ENCODE results near the gene STARD13.

STARD13 gene

DNA sequence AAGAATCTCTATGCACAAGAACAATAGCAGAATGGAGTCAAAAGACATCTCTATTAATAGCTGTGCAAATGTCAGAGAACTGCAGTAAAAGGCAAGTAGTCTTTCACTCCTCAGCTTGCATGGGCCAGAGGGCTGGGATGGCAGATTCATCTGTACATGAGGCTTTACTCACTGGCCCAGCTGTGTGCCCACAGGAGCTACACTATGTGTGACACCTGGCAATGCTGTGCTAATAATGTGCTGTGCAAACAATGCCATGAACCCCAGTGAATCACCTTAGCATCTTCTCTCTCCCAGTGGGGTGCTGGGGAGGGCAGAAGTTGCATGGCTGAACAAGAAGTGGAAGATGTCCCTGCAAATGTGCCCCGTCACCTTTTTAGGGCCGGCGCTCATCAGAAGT lies 196.2 kb downstream of the STARD13 start:
- Mint-ChIP-seq H3K9me3 (no peaks in the 10 kb centered on the region), H3K27me3 (peaks cover 22% of the 10 kb centered on the region), H3K4me1 (ENCODE audit: low read depth) (peaks cover 7% of the 10 kb centered on the region), H3K27ac (no peak overlapping the region), H3K4me3 (no peak overlapping the region), H3K36me3 (ENCODE audit: low read depth) (no peaks in the 10 kb centered on the region)
- DNase-seq = no peak

DNA sequence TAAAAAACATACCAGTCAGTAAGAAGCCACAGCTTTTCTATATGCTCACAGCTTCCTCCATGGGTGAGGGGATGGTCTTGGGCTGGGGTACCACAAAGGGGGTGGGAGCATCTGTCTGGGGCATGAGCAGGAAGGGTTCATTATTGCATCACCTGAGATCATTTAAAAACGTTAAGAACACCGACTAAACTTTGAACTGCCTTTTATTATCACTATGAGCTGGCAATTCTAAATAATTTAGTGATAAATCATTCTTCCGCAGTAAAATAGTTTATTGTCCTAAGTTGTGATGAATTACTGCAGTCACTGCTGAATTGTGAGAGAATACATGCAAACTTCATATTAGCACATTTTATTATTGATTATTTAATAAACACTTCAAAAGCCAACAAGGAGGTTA lies 197.8 kb downstream of the STARD13 start:
- Mint-ChIP-seq H3K27ac (no peak overlapping the region), H3K36me3 (ENCODE audit: low read depth) (no peaks in the 10 kb centered on the region), H3K9me3 (no peaks in the 10 kb centered on the region), H3K27me3 (peaks cover 25% of the 10 kb centered on the region), H3K4me1 (ENCODE audit: low read depth) (peaks cover 7% of the 10 kb centered on the region), H3K4me3 (no peak overlapping the region)
- no peak for DNase-seq

GRCh38 chr13:33087091-33087490 lies 198.5 kb downstream of the STARD13 start:
- no peaks in the 10 kb centered on the region for H3K9me3 Mint-ChIP-seq
- H3K4me3 Mint-ChIP-seq = no peak overlapping the region
- no peak overlapping the region for H3K27ac Mint-ChIP-seq
- H3K4me1 Mint-ChIP-seq (ENCODE audit: low read depth) = peaks cover 7% of the 10 kb centered on the region
- no peak for DNase-seq
- H3K27me3 Mint-ChIP-seq = peaks cover 30% of the 10 kb centered on the region
- H3K36me3 Mint-ChIP-seq (ENCODE audit: low read depth) = no peaks in the 10 kb centered on the region

DNA sequence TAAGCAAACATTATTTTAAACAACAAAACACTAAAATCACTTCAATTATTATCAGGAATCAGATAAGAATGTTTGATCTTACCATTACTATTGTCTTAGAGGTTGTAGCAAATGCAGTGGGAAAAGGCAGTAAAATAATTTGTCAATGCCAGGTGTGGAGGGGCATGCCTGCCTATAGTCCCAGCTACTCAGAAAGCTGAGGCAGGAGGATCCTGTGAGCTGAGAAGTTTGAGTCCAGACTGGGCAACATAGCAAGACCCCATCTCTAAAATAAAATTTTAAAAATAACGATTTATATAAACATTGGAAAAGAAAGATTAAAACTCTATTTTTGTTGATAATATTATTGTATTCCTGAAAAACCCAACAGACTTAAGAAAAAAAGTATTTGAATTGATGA lies 202.5 kb downstream of the STARD13 start:
- Mint-ChIP-seq H3K9me3 (no peaks in the 10 kb centered on the region), H3K4me1 (ENCODE audit: low read depth) (peaks cover 7% of the 10 kb centered on the region), H3K36me3 (ENCODE audit: low read depth) (no peaks in the 10 kb centered on the region), H3K27ac (no peak overlapping the region), H3K27me3 (peaks cover 49% of the 10 kb centered on the region), H3K4me3 (no peak overlapping the region)
- DNase-seq = no peak

- no peaks in the 10 kb centered on the region for H3K9me3 Mint-ChIP-seq
- no peaks in the 10 kb centered on the region for H3K36me3 Mint-ChIP-seq (ENCODE audit: low read depth)
- H3K4me3 Mint-ChIP-seq = no peak overlapping the region
- H3K27me3 Mint-ChIP-seq = peaks cover 38% of the 10 kb centered on the region
- no peak overlapping the region for H3K27ac Mint-ChIP-seq
- no peak for DNase-seq
- H3K4me1 Mint-ChIP-seq (ENCODE audit: low read depth) = peaks cover 7% of the 10 kb centered on the region
Measured at GRCh38 chr13:33081666-33082065, 203.9 kb downstream of the STARD13 start.

GRCh38 chr13:33080972-33081590 lies 204.5 kb downstream of the STARD13 start:
- no peaks in the 10 kb centered on the region for H3K9me3 Mint-ChIP-seq
- no peak overlapping the region for H3K4me3 Mint-ChIP-seq
- H3K27ac Mint-ChIP-seq = no peak overlapping the region
- peaks cover 32% of the 10 kb centered on the region for H3K27me3 Mint-ChIP-seq
- DNase-seq = no peak
- H3K36me3 Mint-ChIP-seq (ENCODE audit: low read depth) = no peaks in the 10 kb centered on the region
- peaks cover 2% of the 10 kb centered on the region for H3K4me1 Mint-ChIP-seq (ENCODE audit: low read depth)

DNA sequence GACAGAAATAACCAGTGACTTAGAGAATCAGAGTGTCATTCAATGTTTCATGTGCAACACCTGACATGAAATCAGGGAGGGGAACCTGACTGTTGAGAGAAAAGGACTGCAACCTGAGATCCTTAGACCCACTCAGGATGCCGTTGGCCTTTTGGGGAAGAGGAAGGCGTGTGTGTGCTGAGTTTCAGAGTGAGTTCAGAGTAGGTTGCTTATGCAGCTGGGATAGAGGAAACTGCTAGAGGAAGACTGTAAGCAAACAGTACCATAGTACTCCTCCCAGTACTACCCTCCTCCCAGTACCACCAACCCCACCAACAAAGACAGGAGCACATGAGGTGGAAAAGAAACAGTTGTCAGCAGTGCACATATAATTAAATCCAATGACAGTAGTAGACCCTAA lies 205.6 kb downstream of the STARD13 start:
- Mint-ChIP-seq H3K36me3 (ENCODE audit: low read depth) (no peaks in the 10 kb centered on the region), H3K27me3 (peaks cover 30% of the 10 kb centered on the region), H3K27ac (no peak overlapping the region), H3K4me3 (no peak overlapping the region), H3K9me3 (no peaks in the 10 kb centered on the region), H3K4me1 (ENCODE audit: low read depth) (no peaks in the 10 kb centered on the region)
- DNase-seq = no peak

GRCh38 chr13:33078263-33078662 lies 207.3 kb downstream of the STARD13 start:
- Mint-ChIP-seq H3K36me3 (ENCODE audit: low read depth) (no peaks in the 10 kb centered on the region), H3K4me1 (ENCODE audit: low read depth) (no peaks in the 10 kb centered on the region), H3K27ac (no peak overlapping the region), H3K9me3 (no peaks in the 10 kb centered on the region), H3K27me3 (peaks cover 30% of the 10 kb centered on the region), H3K4me3 (no peak overlapping the region)
- no peak for DNase-seq

DNA sequence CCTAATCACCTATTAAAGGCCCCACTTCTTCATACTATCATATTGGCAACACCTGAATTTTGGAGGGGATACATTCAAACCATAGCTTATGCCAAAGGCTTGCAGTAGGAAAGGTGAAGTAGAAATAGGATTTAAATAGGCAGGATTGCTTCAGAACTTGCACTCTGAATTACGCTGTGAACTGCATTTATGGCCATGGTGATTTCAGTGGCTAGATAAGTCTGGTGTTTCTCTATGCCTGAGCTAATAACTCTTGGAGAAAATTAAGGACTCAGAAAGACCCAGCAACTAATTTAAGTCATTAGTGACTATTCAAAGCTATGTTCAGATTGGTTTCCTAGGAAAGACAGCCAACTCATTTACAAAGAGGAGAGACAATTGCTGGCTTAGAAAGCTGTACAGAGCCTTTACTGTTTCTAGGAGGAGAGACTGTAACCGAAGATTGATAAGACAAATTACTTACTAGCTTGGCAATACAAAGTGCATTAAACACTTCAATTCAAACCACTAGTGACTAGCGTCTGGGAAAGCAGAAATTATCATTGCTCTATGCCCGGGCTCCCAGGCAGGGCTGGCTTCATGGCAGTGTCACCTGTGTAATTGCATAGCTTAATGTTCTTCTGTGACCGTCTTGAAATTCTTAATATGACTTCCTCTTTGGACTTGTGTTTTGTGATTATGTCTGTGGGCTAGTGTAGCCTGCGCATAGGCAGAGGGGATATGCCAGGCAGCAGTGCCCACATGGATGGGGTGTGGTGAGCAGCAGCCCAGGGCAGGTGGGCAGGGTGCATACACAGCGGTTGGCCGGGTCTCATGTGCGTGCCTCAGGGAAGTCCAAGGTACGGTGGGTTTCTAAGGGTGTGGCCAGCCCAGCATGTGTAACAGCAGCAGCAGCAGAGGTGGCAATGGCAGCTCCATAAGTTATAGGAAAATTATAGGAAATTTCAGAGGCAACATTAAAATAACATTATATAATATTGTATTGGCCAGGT lies 209.3 kb downstream of the STARD13 start:
- no peaks in the 10 kb centered on the region for H3K36me3 Mint-ChIP-seq (ENCODE audit: low read depth)
- H3K27ac Mint-ChIP-seq = no peak overlapping the region
- H3K4me1 Mint-ChIP-seq (ENCODE audit: low read depth) = no peaks in the 10 kb centered on the region
- H3K9me3 Mint-ChIP-seq = no peaks in the 10 kb centered on the region
- H3K4me3 Mint-ChIP-seq = no peak overlapping the region
- H3K27me3 Mint-ChIP-seq = peaks cover 18% of the 10 kb centered on the region
- DNase-seq = no peak

GRCh38 chr13:33073338-33073737 lies 212.2 kb downstream of the STARD13 start:
- H3K27ac Mint-ChIP-seq = no peak overlapping the region
- H3K36me3 Mint-ChIP-seq (ENCODE audit: low read depth) = no peaks in the 10 kb centered on the region
- H3K27me3 Mint-ChIP-seq = peaks cover under 1% of the 10 kb centered on the region
- no peak overlapping the region for H3K4me3 Mint-ChIP-seq
- no peak for DNase-seq
- H3K4me1 Mint-ChIP-seq (ENCODE audit: low read depth) = no peaks in the 10 kb centered on the region
- H3K9me3 Mint-ChIP-seq = no peaks in the 10 kb centered on the region

- no peak overlapping the region for H3K4me3 Mint-ChIP-seq
- H3K9me3 Mint-ChIP-seq = no peaks in the 10 kb centered on the region
- no peak overlapping the region for H3K27ac Mint-ChIP-seq
- DNase-seq = no peak
- no peaks in the 10 kb centered on the region for H3K4me1 Mint-ChIP-seq (ENCODE audit: low read depth)
- no peaks in the 10 kb centered on the region for H3K27me3 Mint-ChIP-seq
- H3K36me3 Mint-ChIP-seq (ENCODE audit: low read depth) = no peaks in the 10 kb centered on the region
Measured at GRCh38 chr13:33072759-33073158, 212.8 kb downstream of the STARD13 start.

DNA sequence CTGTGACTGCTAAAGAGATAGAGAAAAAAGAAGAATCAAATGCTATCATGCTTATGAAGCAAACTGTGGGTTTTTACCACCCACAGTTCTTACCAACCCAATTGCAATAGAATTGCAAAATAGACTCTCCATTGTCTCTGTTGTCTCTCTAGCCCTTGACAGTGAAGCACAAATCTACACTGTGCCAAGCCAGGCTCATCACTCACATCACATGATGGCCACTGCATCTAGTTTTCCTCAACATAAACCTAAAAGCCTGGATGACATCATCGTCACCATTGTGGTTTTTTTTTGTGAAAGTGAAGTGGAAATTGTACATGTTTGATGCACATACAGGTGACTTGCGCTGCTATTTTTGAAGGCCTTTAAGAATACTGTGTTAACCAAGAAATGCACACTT lies 213.3 kb downstream of the STARD13 start:
- Mint-ChIP-seq H3K4me3 (no peak overlapping the region), H3K36me3 (ENCODE audit: low read depth) (no peaks in the 10 kb centered on the region), H3K27ac (no peak overlapping the region), H3K4me1 (ENCODE audit: low read depth) (no peaks in the 10 kb centered on the region), H3K9me3 (no peaks in the 10 kb centered on the region), H3K27me3 (no peaks in the 10 kb centered on the region)
- no peak for DNase-seq

GRCh38 chr13:33070713-33071112 lies 214.8 kb downstream of the STARD13 start:
- no peak overlapping the region for H3K27ac Mint-ChIP-seq
- no peaks in the 10 kb centered on the region for H3K9me3 Mint-ChIP-seq
- H3K4me3 Mint-ChIP-seq = no peak overlapping the region
- no peaks in the 10 kb centered on the region for H3K4me1 Mint-ChIP-seq (ENCODE audit: low read depth)
- H3K36me3 Mint-ChIP-seq (ENCODE audit: low read depth) = no peaks in the 10 kb centered on the region
- no peak for DNase-seq
- no peaks in the 10 kb centered on the region for H3K27me3 Mint-ChIP-seq

- H3K9me3 Mint-ChIP-seq = no peaks in the 10 kb centered on the region
- no peak for DNase-seq
- H3K4me1 Mint-ChIP-seq (ENCODE audit: low read depth) = no peaks in the 10 kb centered on the region
- H3K27me3 Mint-ChIP-seq = no peaks in the 10 kb centered on the region
- no peaks in the 10 kb centered on the region for H3K36me3 Mint-ChIP-seq (ENCODE audit: low read depth)
- no peak overlapping the region for H3K27ac Mint-ChIP-seq
- H3K4me3 Mint-ChIP-seq = no peak overlapping the region
Measured at GRCh38 chr13:33069365-33069764, 216.2 kb downstream of the STARD13 start.

DNA sequence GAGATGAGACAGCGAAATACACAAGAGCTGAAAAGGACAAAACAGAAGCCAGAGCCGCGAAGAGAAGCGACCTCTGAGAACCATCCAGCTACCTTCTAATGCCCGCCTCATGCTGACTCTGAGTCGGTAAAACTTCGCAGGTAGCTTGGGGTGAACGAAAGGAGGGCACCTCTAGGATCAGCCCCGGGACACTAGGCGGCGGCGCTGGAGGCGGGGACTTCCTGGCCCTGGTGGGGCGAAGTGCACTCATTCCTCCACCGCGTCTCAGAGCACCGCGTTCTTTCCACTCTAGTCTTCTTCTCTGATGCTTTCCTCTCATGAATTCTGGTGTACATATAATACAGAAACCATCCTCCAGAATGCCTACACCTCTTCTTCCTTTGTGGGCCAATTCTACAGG lies 219.2 kb downstream of the STARD13 start:
- no peaks in the 10 kb centered on the region for H3K4me1 Mint-ChIP-seq (ENCODE audit: low read depth)
- H3K27me3 Mint-ChIP-seq = no peaks in the 10 kb centered on the region
- H3K27ac Mint-ChIP-seq = no peak overlapping the region
- H3K36me3 Mint-ChIP-seq (ENCODE audit: low read depth) = no peaks in the 10 kb centered on the region
- no peak overlapping the region for H3K4me3 Mint-ChIP-seq
- DNase-seq = no peak
- H3K9me3 Mint-ChIP-seq = no peaks in the 10 kb centered on the region

All from activated T-cell treated with anti-CD3 and anti-CD28 coated beads, Interleukin-2, amount 50 U/mL, for 24 hours (primary cell).